H1 (cell line): Measurements from ENCODE around the gene CLCF1. TPM values are rescaled to one million over a fixed set of nuclear protein-coding genes. Genes with fewer than 3 reads are reported as not detected.

ENCODE experiments used
- CTCF ChIA-PET: fragments of 300-600 bp; sonication (Branson Sonifier 250); formaldehyde crosslinking; loops from one replicate; lab custom pipeline; 2021; ENCODE audit not compliant: partially characterized antibody; lab: Charles Lee
- POLR2A ChIA-PET: fragments of 300-600 bp; sonication (Branson Sonifier 250); formaldehyde crosslinking; loops from one replicate; lab custom pipeline; 2021; ENCODE audit warnings: inconsistent platforms; ENCODE audit not compliant: partially characterized antibody; lab: Charles Lee
- DNase-seq, 2 experiments: peaks; one replicate each; pipeline versions ENCODE4 v3.0.0 to v3.0.0-alpha.2; 2010 to 2022; ENCODE audit warnings: low spot score in 2 of 2, low read depth in 1 of 2, mixed read lengths in 1 of 2
- FAIRE-seq: peaks from 2 replicates; lab custom pipeline; 2011; peaks lifted over from hg19 to GRCh38; lab: Jason Lieb, UNC
- H2AFZ ChIP-seq: 2 replicates; pipeline ENCODE4 v1.8.1; 2012; ENCODE audit warnings: low read length, inconsistent platforms
- H2AK5ac ChIP-seq: 2 replicates; pipeline ENCODE4 v1.6.1; 2013; ENCODE audit warnings: low read depth, low read length
- H2BK120ac ChIP-seq: replicated peaks from 2 replicates; pipeline ENCODE3; 2013; ENCODE audit warnings: low read depth, low read length, inconsistent platforms
- H2BK12ac ChIP-seq: 2 replicates; pipeline ENCODE4 v1.6.1; 2013; ENCODE audit warnings: low read depth, low read length
- H2BK15ac ChIP-seq: 2 replicates; pipeline ENCODE4 v1.6.1; 2013; ENCODE audit warnings: low read length
- H2BK20ac ChIP-seq: 2 replicates; pipeline ENCODE4 v1.6.1; 2013; ENCODE audit warnings: low read length
- H2BK5ac ChIP-seq: 2 replicates; pipeline ENCODE4 v1.6.1; 2013; ENCODE audit warnings: low read depth, low read length
- H3K14ac ChIP-seq: 2 replicates; pipeline ENCODE4 v1.6.1; 2013; ENCODE audit warnings: inconsistent platforms; ENCODE audit not compliant: insufficient read length
- H3K18ac ChIP-seq: 2 replicates; pipeline ENCODE4 v1.6.1; 2013; ENCODE audit warnings: low read length; ENCODE audit errors: extremely low read depth
- H3K23ac ChIP-seq: 2 replicates; pipeline ENCODE4 v1.6.1; 2013; ENCODE audit warnings: inconsistent platforms; ENCODE audit not compliant: insufficient read length
- H3K23me2 ChIP-seq: 2 replicates; pipeline ENCODE4 v1.6.1; 2013; ENCODE audit warnings: low read depth, low read length
- H3K27ac ChIP-seq: 2 replicates; pipeline ENCODE4 v1.6.1; 2011; ENCODE audit warnings: low read depth, low read length, inconsistent platforms
- H3K27me3 ChIP-seq, 4 experiments: replicated peaks in 1 of 4; 1 replicate in 1 of 4; 2 replicates in 3 of 4; pipeline versions ENCODE4 v1.6.1 to v1.8.1; 2011 to 2013; ENCODE audit warnings: low read length in 3 of 4, mild to moderate bottlenecking in 3 of 4, inconsistent platforms in 2 of 4, mixed read lengths in 2 of 4, moderate library complexity in 1 of 4; ENCODE audit not compliant: control insufficient read depth in 3 of 4, insufficient read depth in 3 of 4; ENCODE audit errors: extremely low read depth in 1 of 4
- H3K36me3 ChIP-seq, 4 experiments: 2 replicates each; pipeline versions ENCODE4 v1.6.1 to v1.8.1; 2011 to 2013; ENCODE audit warnings: mild to moderate bottlenecking in 4 of 4, low read length in 3 of 4, moderate library complexity in 2 of 4, control low read depth in 1 of 4, inconsistent platforms in 1 of 4; ENCODE audit not compliant: insufficient read depth in 4 of 4, control insufficient read depth in 2 of 4
- H3K4ac ChIP-seq: replicated peaks from 2 replicates; pipeline ENCODE3; 2013; ENCODE audit warnings: low read length, low read depth, mixed read lengths, inconsistent platforms; ENCODE audit not compliant: insufficient read length
- H3K4me1 ChIP-seq, 4 experiments: replicated peaks in 1 of 4; 1 replicate in 1 of 4; 2 replicates in 3 of 4; pipeline versions ENCODE4 v1.6.1 to v1.8.1; 2011 to 2013; ENCODE audit warnings: low read length in 3 of 4, inconsistent platforms in 2 of 4, mixed read lengths in 1 of 4; ENCODE audit not compliant: insufficient read depth in 4 of 4, control insufficient read depth in 3 of 4
- H3K4me2 ChIP-seq, 2 experiments: 2 replicates each; pipeline versions ENCODE4 v1.6.1 to v1.8.1; 2011 to 2013; ENCODE audit warnings: low read depth in 2 of 2, low read length in 2 of 2, control low read depth in 1 of 2, inconsistent platforms in 1 of 2, mild to moderate bottlenecking in 1 of 2; ENCODE audit not compliant: insufficient read depth in 1 of 2
- H3K4me3 ChIP-seq, 4 experiments: fragments of 200-600, 300-600 bp in 1 of 4; sonication (generic), shearing (Covaris generic), sonication (Bioruptor Twin) in 1 of 4; 2 replicates each; pipeline versions ENCODE4 v1.5.1 to v1.8.1; 2011 to 2016; ENCODE audit warnings: low read length in 4 of 4, low read depth in 3 of 4, control low read depth in 2 of 4, inconsistent platforms in 2 of 4, mild to moderate bottlenecking in 2 of 4, mixed read lengths in 1 of 4, moderate library complexity in 1 of 4; ENCODE audit not compliant: insufficient read depth in 2 of 4; ENCODE audit errors: extremely low read depth in 1 of 4
- H3K56ac ChIP-seq: replicated peaks from 2 replicates; pipeline ENCODE3; 2013; ENCODE audit warnings: low read depth, mild to moderate bottlenecking, mixed read lengths, low read length, inconsistent platforms; ENCODE audit not compliant: insufficient read length
- H3K79me1 ChIP-seq: 2 replicates; pipeline ENCODE4 v1.6.1; 2013; ENCODE audit warnings: low read depth, low read length, control low read depth
- H3K79me2 ChIP-seq, 2 experiments: 2 replicates each; pipeline versions ENCODE4 v1.6.1 to v1.8.1; 2012 to 2013; ENCODE audit warnings: low read length in 2 of 2, mild to moderate bottlenecking in 2 of 2, inconsistent platforms in 1 of 2; ENCODE audit not compliant: insufficient read depth in 2 of 2, control insufficient read depth in 1 of 2
- H3K9ac ChIP-seq, 4 experiments: replicated peaks in 1 of 4; 1 replicate in 1 of 4; 2 replicates in 3 of 4; pipeline versions ENCODE4 v1.6.1 to v1.8.1; 2011 to 2013; ENCODE audit warnings: low read depth in 3 of 4, low read length in 3 of 4, control low read depth in 2 of 4, mild to moderate bottlenecking in 2 of 4, moderate library complexity in 2 of 4, inconsistent platforms in 1 of 4; ENCODE audit errors: extremely low read depth in 1 of 4
- H3K9me3 ChIP-seq, 2 experiments: 2 replicates each; pipeline versions ENCODE4 v1.6.1 to v1.8.1; 2012 to 2013; ENCODE audit warnings: mild to moderate bottlenecking in 2 of 2, moderate library complexity in 2 of 2, control low read depth in 1 of 2, inconsistent platforms in 1 of 2, low read depth in 1 of 2, low read length in 1 of 2, mixed read lengths in 1 of 2; ENCODE audit not compliant: insufficient read depth in 2 of 2
- H4K20me1 ChIP-seq, 2 experiments: replicated peaks in 1 of 2; 2 replicates each; pipeline versions ENCODE3 to v1.8.1; 2011 to 2013; ENCODE audit warnings: inconsistent platforms in 2 of 2, low read length in 2 of 2, mild to moderate bottlenecking in 1 of 2; ENCODE audit not compliant: insufficient read depth in 2 of 2, control insufficient read depth in 1 of 2
- H4K5ac ChIP-seq: 2 replicates; pipeline ENCODE4 v1.6.1; 2013; ENCODE audit warnings: low read length, low read depth, mixed read lengths, inconsistent platforms; ENCODE audit not compliant: insufficient read length
- H4K8ac ChIP-seq: 2 replicates; pipeline ENCODE4 v1.8.0; 2013; ENCODE audit warnings: mild to moderate bottlenecking, moderate library complexity, low read length, inconsistent platforms; ENCODE audit not compliant: insufficient read depth; ENCODE audit errors: extremely low read depth
- H4K91ac ChIP-seq: replicated peaks from 2 replicates; pipeline ENCODE3; 2013; ENCODE audit warnings: low read length, mixed read lengths, inconsistent platforms; ENCODE audit not compliant: insufficient read length
- CBX8 ChIP-seq: fragments of 300-800, 300-1000 bp; sonication (generic); IDR thresholded peaks from 2 replicates; pipeline ENCODE4 v1.7.1; 2016; ENCODE audit warnings: low read depth, low read length, borderline replicate concordance
- CREB1 ChIP-seq: IDR thresholded peaks from 2 replicates; pipeline ENCODE4 v1.6.1; 2012; ENCODE audit warnings: inconsistent platforms
- GABPA ChIP-seq: IDR thresholded peaks from 2 replicates; pipeline ENCODE4 v1.6.1; 2011; ENCODE audit warnings: mild to moderate bottlenecking, low read length, moderate library complexity, borderline replicate concordance; ENCODE audit not compliant: insufficient read depth
- POLR2AphosphoS5 ChIP-seq: IDR thresholded peaks from 2 replicates; pipeline ENCODE4 v1.6.1; 2011; ENCODE audit warnings: low read depth, low read length
- ZNF274 ChIP-seq: IDR thresholded peaks from 2 replicates; pipeline ENCODE4 v1.7.0; 2012; ENCODE audit warnings: low read length, borderline replicate concordance; ENCODE audit errors: extremely low read depth
- WGBS, 2 experiments: shearing (Covaris generic) in 1 of 2; methylation state at CpG; one replicate each; pipeline versions ENCODE4 v1.1.6 to v1.1.7; 2013 to 2015; ENCODE audit warnings: low lambda C conversion rate in 2 of 2, mixed read lengths in 2 of 2, inconsistent platforms in 1 of 2, low coverage in 1 of 2, missing lambda C conversion rate in 1 of 2; ENCODE audit not compliant: insufficient replicate concordance in 2 of 2, insufficient coverage in 1 of 2, insufficient read length in 1 of 2; ENCODE audit errors: extremely low coverage in 1 of 2, missing lambda C conversion rate in 1 of 2; 5-methylcytosine and 5-hydroxymethylcytosine counted together
- polyA plus RNA-seq, 7 experiments: library from polyadenylated mRNA; depleted of rRNA in 3 of 7; stranded (reverse) in 5 of 7; unstranded in 2 of 7; fragments of >200 nt in 5 of 7; fragments of 200-250 nt in 2 of 7; gene quantifications; 1 replicate in 5 of 7; 2 replicates in 1 of 7; 4 replicates in 1 of 7; pipeline versions ENCODE4 v1.2.1 to v1.2.3, GENCODE V29; 2011 to 2013; ENCODE audit warnings: missing spikeins in 2 of 7, mixed read lengths in 2 of 7
- total RNA-seq: library from RNA; stranded (reverse); fragmentation: NEBNext Ultra II Directional; extraction: Animal tissue kit (Norgen Biotek cat#: 25700); gene quantifications from 2 replicates; pipeline ENCODE4 v1.2.1, GENCODE V29; 2021

Gene CLCF1
- total and polyA plus RNA-seq, 2 of the 8 experiments (the other 6 are each of a cell fraction or from before 2014, with no cell fraction given): 0.32 to 1.2 TPM

DNA sequence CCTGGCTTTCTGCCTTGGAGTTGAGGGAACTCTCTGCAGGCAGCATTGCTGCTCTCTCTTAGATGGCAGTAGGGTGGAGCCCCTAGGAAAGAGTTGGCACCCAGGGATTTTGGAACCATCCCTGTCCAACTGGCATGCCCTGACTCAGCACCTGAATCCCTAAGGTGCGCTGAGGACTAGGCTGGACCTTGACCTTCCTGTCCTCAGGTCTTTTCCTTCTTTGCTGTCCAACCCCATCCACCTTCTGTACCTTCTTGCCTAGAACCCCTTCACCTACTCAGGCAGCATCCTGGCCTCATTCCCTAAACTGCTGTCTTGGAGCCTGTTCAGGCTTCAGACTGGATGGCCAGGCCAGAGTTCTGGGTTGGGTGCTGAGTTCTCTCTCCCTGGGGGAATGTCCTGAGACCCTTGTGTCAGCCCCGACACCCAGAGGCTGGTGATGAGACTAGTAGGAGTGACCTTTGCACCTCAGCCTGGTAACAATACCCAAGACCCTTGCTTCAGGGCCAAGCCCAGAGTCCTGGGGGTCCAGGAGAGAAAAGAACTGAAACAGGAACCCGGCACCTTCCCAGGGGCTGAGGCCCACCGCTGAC lies 17.5 kb downstream of the CLCF1 start:
- no peak overlapping the region for H3K56ac ChIP-seq
- H3K27me3 ChIP-seq: no peaks in the 10 kb centered on the region; a peak in 1 of 7 replicates
- ChIA-PET CTCF (interaction anchor here (0.7 to 20.0 kb wide), 12 partner anchors 10 to 446 kb away, joined by 3 to 1305 read pairs (median 4); partner anchors contain the start of genes CLCF1, PPP1CA and RAD9A), POLR2A (interaction anchor here (1.0 to 3.4 kb wide), 8 partner anchors 10 to 116 kb away, joined by 3 to 16 read pairs (median 4); partner anchors contain the start of gene RAD9A)
- no peak overlapping the region for H3K14ac ChIP-seq
- 68% methylated on average over 4 of the region's 4 CpGs; no CpG with 5 or more reads in 1 of the 2 experiments for WGBS, 2 experiments
- peaks cover 0 to 3% of the 10 kb centered on the region in 2 experiments for H4K20me1 ChIP-seq
- no peak overlapping the region for H3K4ac ChIP-seq
- TF ChIP-seq CBX8: no peak
- no peak for TF ChIP-seq POLR2AphosphoS5
- TF ChIP-seq GABPA: no peak
- TF ChIP-seq CREB1: no peak
- TF ChIP-seq ZNF274: no peak
- H3K9ac ChIP-seq: no peak overlapping the region
- H2BK12ac ChIP-seq: 0 out of 2 replicates have a peak overlapping the region, but pooled peaks have one; percentile 75
- no peak overlapping the region for H2AFZ ChIP-seq
- H3K23ac ChIP-seq: no peak overlapping the region
- FAIRE-seq (no peak), DNase-seq (no peak)
- no peaks in the 10 kb centered on the region for H3K9me3 ChIP-seq
- peak overlapping the region; percentile 46 for H4K91ac ChIP-seq
- H3K27ac ChIP-seq: no peak overlapping the region
- no peak overlapping the region for H3K4me3 ChIP-seq
- H3K79me1 ChIP-seq: peaks cover 2% of the 10 kb centered on the region; the same call in 1 of the 2 replicates
- no peak overlapping the region for H4K5ac ChIP-seq
- 0 out of 2 replicates have a peak overlapping the region, but pooled peaks have one; percentile 7 for H4K8ac ChIP-seq
- H2BK20ac ChIP-seq: 0 out of 2 replicates have a peak overlapping the region, but pooled peaks have one; percentile 48
- H3K18ac ChIP-seq: no peak overlapping the region; the same call in 1 of the 2 replicates
- no peak overlapping the region for H2AK5ac ChIP-seq
- H3K36me3 ChIP-seq: no peaks in the 10 kb centered on the region
- H3K4me1 ChIP-seq: peaks cover 0 to 18% (median 15%) of the 10 kb centered on the region in 4 experiments; a peak in 6 of 7 replicates
- H2BK5ac ChIP-seq: no peak overlapping the region
- peak overlapping the region; percentile 72; the same call in 1 of the 2 replicates for H2BK15ac ChIP-seq
- peaks cover 8% of the 10 kb centered on the region; the same call in 1 of the 2 replicates for H3K23me2 ChIP-seq
- H3K79me2 ChIP-seq: no peaks in the 10 kb centered on the region
- H3K4me2 ChIP-seq: no peak overlapping the region
- H2BK120ac ChIP-seq: no peak overlapping the region
